Measurements from ENCODE around the gene C11orf16.

- TF ChIP-seq CTCF (IDR thresholded peaks at IDR 0.05) (no peak), POLR2AphosphoS5 (IDR thresholded peaks at IDR 0.05) (no peak)
These were observed 9.8 kb upstream of the C11orf16 start, which contains the start of gene ASCL3 for GRCh38 chr11:8942518-8943066.

All from transverse colon (tissue), 4 donors.